Activated gamma-delta T cell treated with Interleukin-2 at 50 U/mL for 16 hours (primary cell): Measurements from ENCODE around the gene AKNAD1.
A peak's percentile ranks its signal among the peaks of the same experiment; 100 is the strongest.
"Not testable (repeated sequence)": the region's sequence is repeated elsewhere in the genome, so short reads cannot be mapped to it uniquely, and the experiment has no call there.

Experiments used
- DNase-seq: peaks from one replicate; pipeline ENCODE4 v3.0.0-alpha.2; 2020

The AKNAD1 gene

DNA sequence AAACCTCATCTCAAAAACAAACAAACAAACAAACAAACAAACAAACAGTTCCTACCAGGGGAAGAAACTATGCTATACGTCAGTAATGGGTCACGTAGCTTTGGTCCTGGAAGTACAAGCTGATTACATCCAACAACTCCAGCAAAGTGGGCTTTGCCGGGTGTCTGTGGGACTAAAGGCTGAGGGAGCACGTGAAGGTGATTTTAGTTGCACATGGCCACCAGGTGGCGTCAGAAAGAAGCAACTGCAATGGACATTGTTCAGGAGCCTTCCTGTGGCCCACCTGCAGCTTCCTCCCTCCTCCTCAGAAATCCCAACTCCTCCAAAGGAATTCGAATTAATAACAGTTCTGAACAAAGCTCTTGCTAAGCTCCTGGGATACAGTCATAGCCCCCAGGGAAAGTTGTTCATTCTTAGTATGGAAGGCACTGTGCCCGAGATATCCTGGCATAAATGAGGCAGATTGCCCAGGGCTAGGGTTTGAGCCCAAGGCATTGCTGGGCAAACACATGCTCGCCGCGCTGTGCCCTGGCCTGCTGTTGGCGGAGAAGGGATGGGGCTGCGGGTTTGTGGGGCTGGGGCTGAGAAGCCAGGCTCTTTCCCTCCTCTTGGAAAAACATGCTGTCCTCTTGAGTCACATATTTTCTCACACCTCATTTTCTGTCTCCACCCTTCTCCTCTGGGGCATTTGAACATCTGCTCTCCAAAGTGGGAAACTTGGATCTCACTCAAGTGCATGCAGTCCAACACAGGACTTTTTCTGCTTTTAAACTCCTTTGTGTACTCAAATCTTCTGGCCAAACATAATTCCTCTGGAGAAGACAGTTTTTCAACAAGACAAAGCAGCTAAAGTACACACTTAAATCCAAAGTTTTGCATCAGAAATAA, 28.6 kb downstream of the AKNAD1 start:
- DNase-seq, result peak; percentile 71

DNA sequence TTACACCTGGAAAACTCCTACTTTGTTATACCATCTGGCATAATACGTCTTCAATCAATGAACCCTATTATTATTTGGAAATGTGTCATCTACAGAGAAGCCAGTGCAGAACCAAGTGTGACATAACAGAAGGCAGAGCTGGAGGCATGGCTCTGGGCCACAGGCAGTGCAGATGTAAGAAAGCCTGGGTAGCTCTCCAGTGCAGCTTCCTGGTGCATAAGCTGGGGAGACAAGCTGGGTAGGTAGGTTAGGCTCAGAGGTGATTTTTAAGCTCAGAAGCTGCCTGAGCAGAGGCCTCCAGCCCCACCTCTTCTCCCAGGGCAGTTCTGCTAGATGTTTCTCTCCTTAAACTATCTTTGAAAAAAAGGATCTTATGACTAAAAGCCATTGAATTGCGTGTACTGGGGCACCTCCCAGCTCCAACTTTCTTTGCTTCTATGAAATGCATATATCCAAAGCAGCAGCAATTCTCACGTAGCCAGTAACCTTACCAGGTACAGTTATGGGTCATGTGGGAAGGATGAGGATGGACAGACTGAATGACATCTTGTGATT, 30.7 kb downstream of the AKNAD1 start:
- no peak for DNase-seq

DNA sequence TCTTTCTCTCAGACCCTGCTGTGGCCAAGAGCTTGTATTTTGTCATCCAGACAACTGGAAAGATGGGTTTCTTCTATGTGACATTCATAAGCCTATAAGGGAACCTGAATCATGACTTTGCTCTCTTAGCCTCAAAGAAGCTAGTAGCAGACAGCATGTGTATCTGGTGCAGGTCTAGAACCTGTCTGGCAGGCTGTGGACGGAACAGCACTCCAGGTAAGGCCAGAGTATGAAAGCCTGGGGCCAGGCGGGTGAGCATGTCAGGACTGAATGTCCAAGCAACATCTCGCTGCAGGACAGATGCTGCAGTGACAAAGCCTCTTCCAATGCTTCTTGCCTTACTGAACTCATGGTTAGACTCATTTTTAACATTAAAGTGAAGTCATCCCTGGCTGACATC, 32.8 kb downstream of the AKNAD1 start:
- DNase-seq, result no peak

DNA sequence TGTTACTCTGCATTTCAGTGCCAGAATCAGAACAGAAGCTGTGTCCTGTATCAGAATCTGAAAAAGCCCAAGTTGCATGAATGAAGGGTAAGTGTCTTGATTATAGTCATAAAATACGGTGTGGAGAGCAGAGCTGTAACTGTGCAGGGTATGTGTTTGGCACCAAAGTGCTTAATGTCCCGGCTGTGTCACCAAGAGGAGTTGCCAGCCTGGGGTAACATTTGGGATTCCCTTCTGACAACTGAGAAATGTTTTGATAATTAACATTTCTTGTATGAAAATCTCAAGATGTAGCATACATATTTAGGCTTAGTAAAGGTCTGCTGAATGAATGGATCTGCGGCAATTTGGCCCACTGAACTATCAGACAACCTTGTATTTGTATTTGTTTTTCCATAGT, 33.3 kb downstream of the AKNAD1 start:
- no peak for DNase-seq

DNA sequence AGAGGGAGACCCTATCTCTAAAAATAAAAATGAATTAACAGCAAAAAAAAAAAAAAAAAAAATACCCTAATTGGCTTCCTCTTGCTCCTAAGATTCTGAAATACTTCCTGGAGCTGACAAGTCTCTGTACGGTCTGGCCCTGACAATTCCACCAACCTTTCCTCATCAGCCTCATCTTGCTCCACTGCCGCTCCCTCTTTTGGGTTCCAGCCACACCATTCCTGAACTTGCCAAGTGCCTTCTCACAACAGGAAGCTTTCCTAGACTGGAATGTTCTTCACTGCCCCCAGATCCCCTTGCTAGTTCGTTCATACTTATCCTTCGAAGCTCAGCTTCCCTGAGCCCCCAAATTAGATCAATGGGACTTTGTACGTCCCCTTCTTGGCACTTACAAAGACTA, 37.0 kb downstream of the AKNAD1 start:
- no peak for DNase-seq

DNA sequence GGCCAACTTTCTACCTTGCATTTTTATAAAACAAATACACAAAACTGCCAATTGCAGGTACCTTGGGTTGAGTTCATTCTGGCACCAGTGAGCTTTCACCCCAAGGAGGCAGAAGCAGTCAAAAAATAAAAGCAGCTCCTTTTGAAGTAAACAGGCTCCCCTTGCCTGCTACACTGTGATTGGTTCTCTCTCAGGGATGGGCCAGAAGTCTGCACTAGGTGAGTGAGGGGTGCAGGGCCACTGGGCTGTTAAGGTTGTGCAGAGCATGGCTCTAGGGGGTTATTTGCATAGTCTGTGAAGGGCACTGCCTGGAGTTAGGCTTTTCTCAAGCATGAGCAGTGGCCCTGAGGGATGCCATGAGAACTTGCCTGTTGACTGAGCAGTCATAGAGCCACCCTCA, 39.1 kb downstream of the AKNAD1 start:
- no peak for DNase-seq

DNA sequence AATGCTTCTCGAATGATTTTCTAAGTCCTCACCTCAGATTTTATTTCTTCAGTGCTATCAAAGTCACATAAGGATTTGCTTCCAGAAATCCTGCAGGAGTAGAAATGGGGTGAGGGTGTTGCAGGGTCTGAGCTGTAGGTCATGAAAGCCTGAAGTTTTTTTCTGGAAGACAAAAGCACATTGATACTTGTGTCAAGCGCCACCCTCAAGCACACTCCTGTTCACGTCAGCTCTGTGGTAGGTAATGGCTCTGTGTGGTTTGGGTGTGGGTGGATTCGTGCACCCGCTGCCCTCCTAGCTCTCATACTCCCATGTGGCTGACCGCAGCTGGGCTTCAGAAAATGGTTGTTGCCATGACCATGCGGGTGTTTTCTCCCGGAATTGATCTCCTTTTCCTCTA, 39.9 kb downstream of the AKNAD1 start:
- DNase-seq, result no peak

DNA sequence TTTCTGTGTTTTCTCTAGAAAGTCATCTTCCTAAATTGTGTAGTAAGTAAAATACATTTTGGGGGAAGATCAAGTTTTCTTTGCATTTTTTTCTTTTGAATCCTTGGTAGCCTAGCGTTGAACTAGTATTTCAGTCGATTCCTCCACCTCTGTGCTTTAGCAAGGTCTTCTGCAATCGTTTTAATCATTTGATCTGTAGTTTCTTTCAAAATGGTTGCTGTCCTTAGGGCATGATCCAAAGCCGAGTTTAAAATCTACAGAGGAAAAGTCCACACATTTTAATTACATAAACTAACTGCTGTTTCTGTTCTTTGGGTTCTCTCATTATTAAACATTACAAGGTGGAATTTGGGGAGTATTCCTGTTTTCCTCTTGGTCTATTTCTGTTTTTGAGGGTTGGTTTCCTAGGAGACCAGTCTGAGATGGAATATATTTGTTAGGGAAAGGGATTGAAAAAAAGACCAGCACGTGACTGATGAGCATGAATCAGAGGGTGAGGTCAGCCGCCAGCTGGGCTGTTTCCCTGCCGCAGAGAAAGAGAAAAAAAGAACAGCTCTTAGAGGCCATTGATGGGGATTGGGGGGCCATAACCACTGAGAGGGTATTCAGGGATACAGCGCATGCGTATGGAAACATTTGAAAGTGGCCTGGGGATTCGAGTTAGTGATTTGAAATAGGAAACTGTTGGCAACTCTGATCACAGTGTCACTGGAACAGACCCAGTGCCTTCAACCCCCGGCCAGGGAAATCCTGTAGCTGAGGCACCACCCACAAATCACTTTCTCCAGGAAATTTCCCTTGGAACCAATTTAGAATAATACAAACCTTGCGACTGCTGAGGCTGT, 40.6 kb downstream of the AKNAD1 start:
- DNase-seq, result no peak

DNA sequence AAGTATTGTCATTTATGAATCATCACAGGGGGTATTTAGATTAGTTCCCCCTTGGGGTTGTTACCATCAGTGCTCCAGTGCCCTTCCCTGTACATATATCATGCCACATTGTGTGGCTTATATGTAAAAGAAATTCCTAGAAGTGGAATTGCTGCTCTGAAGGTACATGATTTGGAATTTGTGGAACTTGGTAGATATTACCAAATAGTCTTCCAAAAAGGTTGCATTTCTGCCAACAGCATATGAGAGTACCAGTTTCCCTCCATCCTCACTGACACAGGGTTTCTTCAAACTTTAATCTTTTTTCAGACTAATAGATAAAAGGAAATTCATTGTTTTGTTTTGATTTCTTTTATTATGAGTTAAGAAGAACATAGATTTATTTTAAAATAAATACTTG, 41.3 kb downstream of the AKNAD1 start:
- no peak for DNase-seq

DNA sequence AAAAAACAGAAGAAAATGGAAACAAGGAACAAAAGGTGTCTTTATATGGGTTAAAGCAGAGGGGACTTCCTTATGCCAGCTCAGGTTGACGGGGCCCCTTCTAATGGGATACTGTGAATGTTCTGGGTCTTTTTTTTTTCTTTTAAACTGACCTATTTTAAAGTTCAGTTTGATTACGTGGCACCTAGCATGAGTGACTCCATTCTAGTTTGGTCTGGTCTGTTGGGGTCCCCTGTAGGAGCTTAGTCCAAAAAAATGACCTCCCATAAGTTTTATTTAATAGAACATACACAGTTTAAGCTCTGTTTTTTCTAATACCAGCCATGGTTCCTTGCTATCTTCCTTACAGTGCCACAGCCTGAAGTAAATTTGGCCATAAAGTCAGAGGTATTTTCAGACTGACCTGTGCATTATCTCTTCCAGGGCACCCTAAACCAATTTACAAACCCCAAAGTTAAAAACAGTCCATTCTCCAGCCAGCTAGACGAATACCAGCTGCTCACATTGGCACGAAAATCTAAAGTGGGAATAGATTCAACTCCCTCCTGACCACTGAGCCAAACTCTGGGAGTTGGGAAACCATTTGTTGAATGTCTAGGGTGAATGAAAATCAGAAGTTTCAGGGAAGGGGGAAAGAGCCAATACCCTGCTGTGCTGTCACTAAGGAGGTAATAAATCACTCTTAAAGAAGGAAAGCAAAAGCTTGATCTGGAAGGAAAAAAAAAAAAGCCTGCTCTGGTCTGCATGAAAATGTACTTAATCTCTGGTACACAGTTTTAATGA, 42.4 kb downstream of the AKNAD1 start:
- DNase-seq, result no peak

DNA sequence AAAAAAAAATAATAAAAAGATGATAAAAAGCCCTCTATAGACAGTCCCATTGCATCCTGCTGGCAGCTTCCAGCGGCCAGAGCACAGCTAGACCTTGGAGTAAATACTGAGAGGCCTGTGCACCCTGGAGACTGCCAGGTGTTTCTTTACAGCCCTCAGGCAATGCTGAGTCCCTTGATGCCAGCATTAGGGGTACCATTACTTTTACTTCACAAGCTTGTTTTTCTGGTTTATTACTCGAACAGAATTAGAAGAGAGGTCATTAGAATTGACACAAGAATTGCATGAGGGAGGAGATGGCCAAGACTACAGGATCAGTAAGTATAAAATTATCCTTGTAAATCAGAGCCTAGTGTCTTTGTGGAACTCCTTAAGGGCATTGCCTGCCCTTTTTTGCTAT, 43.6 kb downstream of the AKNAD1 start:
- DNase-seq, result no peak

DNA sequence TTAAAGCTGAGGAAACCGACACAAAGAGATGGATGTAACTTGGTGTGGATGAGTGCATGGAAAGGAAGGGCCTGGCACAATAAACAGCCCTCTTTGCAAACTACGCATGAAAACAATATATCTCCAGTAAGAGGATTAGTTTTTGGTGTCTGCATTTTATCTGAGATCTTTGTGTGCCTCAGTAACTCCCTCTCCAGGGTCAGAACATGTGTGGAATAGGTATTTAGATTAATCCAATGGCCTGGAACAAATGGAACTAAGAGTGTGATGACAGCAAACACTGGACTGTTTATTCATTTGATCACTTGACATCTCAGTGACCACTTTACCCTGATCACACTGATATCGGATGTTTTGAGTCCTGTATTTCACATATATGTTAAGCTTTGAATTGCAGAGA, 45.3 kb downstream of the AKNAD1 start:
- no peak for DNase-seq

DNA sequence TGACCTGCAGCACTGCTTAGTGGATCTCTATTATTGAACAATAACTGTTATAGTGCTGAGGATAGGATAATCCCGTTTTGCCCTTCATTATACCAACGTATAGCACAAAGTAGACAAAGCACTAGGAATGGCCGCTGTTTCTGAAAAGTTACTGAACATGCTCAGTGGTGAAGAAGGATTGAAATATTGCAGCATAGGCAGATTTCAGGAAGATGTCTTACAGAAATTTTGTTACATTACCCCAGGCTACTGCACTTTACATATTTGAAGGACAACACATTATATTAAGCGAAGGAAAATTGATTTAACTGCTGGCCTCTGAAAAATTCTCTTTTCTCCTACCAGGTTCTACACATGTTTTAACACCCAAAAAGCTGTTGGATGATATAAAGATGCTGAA, 48.5 kb downstream of the AKNAD1 start:
- no peak for DNase-seq

DNA sequence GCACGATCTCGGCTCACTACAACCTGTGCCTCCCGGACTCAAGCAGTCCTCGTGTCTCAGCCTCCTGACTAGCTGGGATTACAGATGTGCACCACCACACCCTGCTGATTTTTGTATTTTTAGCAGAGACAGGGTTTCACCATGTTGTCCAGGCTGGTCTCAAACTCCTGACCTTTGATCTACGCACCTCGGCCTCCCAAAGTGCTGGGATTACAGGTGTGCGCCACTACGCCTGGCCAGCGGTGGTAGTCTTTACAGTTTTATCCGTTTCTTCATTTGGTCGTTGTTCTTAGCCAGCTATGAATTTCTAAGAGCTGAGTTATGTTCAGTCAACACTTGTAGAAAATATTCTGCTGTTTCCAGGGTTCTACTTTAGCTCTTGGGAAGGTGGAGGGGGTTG, 53.3 kb downstream of the AKNAD1 start:
- no peak for DNase-seq

DNA sequence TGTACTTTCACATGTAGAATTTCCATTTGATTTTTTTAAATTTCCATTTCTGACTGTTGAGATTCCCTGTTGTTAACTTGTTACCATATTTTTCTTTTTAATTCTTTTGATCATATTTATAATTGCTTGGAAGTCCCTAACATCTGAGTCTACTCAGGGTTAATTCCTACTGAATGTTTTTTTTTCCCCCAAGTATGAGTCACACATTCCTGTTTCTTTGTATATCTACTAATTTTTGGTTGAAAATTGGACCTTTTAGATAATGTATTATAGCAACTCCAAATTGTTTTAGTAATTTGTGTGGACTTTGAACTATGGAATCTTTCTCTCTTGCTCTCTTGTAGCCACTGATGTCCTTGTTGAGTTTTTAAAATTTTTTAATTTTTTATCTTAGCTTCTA, 55.8 kb downstream of the AKNAD1 start:
- no peak for DNase-seq

DNA sequence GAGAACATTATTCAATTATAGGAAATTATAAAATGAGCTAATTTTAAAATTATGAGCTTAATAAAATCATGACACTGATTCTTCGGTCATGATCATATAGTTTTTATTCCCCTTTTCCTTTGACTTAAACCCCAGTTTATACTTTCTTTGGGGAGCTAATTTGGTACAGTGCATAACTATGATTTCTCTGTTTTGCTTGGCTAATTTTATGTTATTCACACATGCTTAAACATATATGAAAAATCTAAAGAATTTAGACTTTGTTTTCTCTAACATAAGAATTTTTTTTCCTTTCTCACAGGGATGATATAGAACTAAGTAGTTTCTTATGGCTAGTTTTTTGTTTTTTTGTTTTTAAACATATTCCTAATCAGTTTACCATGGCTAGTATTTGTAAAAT, 57.9 kb downstream of the AKNAD1 start:
- DNase-seq, result no peak

DNA sequence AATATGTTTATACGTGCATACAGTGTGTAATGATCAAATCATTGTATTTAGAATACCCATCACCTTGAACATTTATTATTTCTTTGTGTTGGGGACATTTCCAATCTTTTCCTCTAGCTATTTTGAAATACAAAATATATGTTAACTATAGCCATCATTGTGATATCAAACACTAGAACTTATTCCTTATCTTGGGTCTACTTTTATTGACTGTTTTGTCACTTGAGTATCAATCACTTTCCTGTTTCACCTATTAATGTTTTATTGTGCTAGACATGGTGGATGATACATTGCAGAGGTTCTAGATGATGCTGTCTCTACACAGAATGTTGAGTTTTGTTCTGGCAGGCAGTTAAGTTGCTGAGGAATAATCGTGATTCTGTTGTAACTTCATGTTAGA, 64.5 kb downstream of the AKNAD1 start:
- no peak for DNase-seq

DNA sequence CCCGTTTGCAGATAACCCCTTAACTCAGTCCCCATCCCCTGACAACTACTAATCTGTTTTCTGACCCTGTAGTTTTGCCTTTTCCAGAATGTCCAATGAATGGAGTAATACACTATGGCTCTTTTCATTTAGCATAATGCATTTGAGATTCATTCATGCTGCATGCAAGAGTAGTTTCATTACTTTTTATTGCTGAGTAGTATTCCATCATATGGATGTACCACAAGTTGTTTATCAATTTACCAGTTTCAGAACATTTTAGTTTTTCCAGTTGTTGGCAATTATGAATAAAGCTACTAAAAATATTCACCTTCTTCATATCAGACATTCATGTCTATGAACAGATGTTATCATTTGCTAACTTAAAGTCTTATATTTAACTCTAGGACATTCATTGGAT, 65.1 kb downstream of the AKNAD1 start:
- no peak for DNase-seq

DNA sequence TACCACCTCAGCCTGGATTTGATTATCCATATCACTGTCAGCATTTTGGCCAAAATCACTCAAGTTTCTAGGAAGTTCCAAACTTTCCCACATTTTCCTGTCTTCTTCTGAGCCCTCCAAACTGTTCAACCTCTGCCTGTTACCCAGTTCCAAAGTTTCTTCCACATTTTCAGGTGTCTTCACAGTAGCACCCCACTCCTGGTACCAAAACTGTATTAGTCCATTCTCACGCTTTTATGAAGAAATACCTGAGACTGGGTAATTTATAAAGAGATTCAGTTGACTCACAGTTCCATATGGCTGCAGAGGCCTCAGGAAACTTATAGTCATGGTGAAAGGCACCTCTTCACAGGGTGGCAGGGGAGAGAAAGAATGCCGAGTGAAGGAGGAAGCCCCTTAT, 71.0 kb downstream of the AKNAD1 start:
- DNase-seq, result no peak

DNA sequence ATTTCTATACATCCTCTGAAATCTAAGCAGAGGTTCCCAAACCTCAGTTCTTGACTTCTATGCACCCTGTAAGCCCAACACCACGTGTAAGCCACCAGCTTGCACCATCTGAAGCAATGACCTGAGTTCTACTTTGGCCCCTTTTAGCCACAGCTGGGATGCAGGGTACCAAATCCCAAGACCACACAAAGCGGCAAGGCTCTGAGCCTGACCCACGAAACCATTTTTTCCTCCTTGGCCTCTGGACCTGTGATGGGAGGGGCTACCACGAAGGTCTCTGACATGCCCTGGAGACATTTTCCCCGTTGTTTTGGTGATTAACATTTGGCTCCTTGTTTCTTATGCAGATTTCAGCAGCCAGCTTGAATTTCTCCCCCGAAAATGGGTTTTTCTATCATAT, 71.6 kb downstream of the AKNAD1 start:
- no peak for DNase-seq

DNA sequence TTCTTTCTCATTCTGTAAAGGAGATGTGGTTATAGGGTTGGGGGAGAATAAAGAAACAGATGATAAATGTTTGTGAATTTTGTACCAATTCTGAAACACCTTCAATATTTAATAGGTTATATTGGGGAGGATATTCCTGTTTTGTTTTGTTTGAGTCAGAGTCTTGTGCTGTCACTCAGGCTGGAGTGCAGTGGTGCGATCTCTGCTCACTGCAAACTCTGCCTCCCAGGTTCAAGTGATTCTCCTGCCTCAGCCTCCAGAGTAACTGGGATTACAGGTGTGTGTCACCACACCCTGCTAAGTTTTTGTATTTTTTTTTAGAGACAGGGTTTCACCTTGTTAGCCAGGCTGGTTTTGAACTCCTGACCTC, 75.3 kb downstream of the AKNAD1 start:
- DNase-seq, result not testable (repeated sequence)

DNA sequence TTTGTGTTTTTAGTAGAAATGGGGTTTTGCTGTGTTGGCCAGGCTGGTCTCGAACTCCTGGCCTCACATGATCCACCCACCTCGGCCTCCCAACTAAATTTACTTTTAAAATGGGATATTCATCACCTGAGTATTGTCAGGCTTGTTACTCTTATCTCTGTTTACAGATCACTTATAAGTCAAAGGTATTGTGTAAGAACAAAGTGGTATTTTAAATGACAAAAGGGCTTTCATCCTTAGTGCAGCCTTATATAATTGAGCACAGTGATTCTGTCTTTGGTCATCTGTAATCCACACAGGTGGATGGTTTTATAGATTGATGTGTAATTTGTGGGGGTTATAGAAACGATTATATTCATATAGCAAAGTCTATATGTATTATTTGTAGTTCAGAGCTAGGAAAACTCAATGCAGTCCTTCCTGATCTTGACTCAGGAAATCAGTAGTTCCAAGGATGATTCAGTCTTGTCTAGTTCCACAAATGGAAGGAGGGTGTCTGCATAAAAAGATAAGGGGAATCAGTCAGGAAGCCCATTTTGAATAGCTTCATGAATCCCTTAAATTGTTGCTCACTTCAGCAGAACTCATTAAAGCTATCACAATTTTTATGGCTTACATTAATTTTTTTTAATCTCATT, 75.8 kb downstream of the AKNAD1 start:
- DNase-seq, result no peak

DNA sequence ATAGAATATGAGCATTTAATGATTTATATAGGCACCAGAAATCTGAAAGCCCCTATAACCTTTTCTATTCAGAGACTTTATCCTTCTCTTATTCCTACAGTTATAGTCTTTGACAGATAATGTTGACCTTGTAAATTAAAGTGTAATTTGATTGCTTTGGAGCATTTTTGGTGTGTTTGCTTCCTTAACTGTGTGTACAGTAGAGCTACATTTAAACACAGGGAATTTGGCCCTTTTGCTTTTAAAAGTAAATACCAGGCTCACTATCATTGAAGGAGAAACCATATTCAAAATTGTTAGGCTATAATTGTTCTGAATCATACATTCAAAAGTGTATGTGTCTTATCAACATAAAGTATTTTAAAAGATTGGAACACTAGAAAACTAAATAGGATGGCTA, 77.4 kb downstream of the AKNAD1 start:
- no peak for DNase-seq
